SK-N-SH (cell line): ENCODE measurements around the gene CCDC178. TPM values are rescaled to one million over a fixed set of nuclear protein-coding genes. Genes with fewer than 3 reads are reported as not detected.

Source experiments
- CTCF ChIA-PET: fragments of 300-600, 350-600 bp; formaldehyde crosslinking; extraction: SDS; loops from one replicate; lab custom pipeline; 2021; lab: Yijun Ruan, JAX
- POLR2A ChIA-PET: fragments of 350-600 bp; sonication (Branson Sonifier 250); formaldehyde crosslinking; extraction: SDS; loops from one replicate; lab custom pipeline; 2020; ENCODE audit warnings: antibody characterized with exemption, inconsistent platforms; lab: Yijun Ruan, JAX
- DNase-seq: peaks from one replicate; pipeline ENCODE4 v3.0.0; 2012
- H2AFZ ChIP-seq: fragments of 200-600 bp; sonication (generic); 2 replicates; pipeline ENCODE4 v1.8.1; 2016; ENCODE audit warnings: antibody characterized with exemption, mild to moderate bottlenecking, low read depth
- H3F3A ChIP-seq: fragments of 200-600 bp; sonication (generic); replicated peaks from 2 replicates; pipeline ENCODE3; 2016; ENCODE audit warnings: antibody characterized with exemption, mild to moderate bottlenecking; ENCODE audit not compliant: insufficient read depth
- H3K27ac ChIP-seq, 2 experiments: fragments of 200-500 bp in 1 of 2; fragments of 200-600 bp in 1 of 2; sonication (Bioruptor generic) in 1 of 2; sonication (generic), shearing (Covaris generic) in 1 of 2; 2 replicates each; pipeline versions ENCODE4 v1.5.1 to v1.6.1; 2014 to 2016; ENCODE audit warnings: low read depth in 2 of 2, inconsistent platforms in 1 of 2, low read length in 1 of 2, mild to moderate bottlenecking in 1 of 2, mixed read lengths in 1 of 2
- H3K27me3 ChIP-seq: fragments of 200-600 bp; sonication (generic), shearing (Covaris generic); 2 replicates; pipeline ENCODE4 v1.6.1; 2016; ENCODE audit warnings: mixed run types; ENCODE audit not compliant: insufficient read depth
- H3K36me3 ChIP-seq, 2 experiments: fragments of 200-500 bp in 1 of 2; fragments of 200-600 bp in 1 of 2; sonication (Bioruptor generic) in 1 of 2; sonication (generic) in 1 of 2; replicated peaks in 1 of 2; 2 replicates each; pipeline versions ENCODE3 to v1.5.1; 2014 to 2016; ENCODE audit warnings: low read length in 1 of 2, mild to moderate bottlenecking in 1 of 2; ENCODE audit not compliant: insufficient read depth in 2 of 2, control insufficient read depth in 1 of 2
- H3K4me1 ChIP-seq, 2 experiments: fragments of 200-500 bp in 1 of 2; fragments of 200-600 bp in 1 of 2; sonication (Bioruptor generic) in 1 of 2; sonication (generic), shearing (Covaris generic) in 1 of 2; 2 replicates each; pipeline versions ENCODE4 v1.5.1 to v1.6.1; 2014 to 2016; ENCODE audit warnings: low read depth in 1 of 2, low read length in 1 of 2, mixed run types in 1 of 2; ENCODE audit not compliant: insufficient read depth in 2 of 2, control insufficient read depth in 1 of 2
- H3K4me2 ChIP-seq: fragments of 200-600 bp; sonication (generic), shearing (Covaris generic); 2 replicates; pipeline ENCODE4 v1.6.1; 2017; ENCODE audit warnings: mixed run types
- H3K4me3 ChIP-seq, 2 experiments: fragments of 200-500 bp in 1 of 2; fragments of 200-600 bp in 1 of 2; sonication (Bioruptor generic) in 1 of 2; sonication (generic), shearing (Covaris generic) in 1 of 2; 2 replicates each; pipeline versions ENCODE4 v1.5.1 to v1.8.1; 2014 to 2016; ENCODE audit warnings: low read depth in 2 of 2, inconsistent platforms in 1 of 2, low read length in 1 of 2, mild to moderate bottlenecking in 1 of 2, mixed read lengths in 1 of 2, moderate library complexity in 1 of 2
- H3K79me2 ChIP-seq: fragments of 200-600 bp; sonication (generic); 2 replicates; pipeline ENCODE4 v1.8.1; 2017; ENCODE audit warnings: mild to moderate bottlenecking; ENCODE audit not compliant: insufficient read depth
- H3K9ac ChIP-seq: fragments of 200-600 bp; sonication (generic); 2 replicates; pipeline ENCODE4 v1.6.1; 2017; ENCODE audit warnings: mixed run types
- H3K9me2 ChIP-seq: fragments of 200-600 bp; sonication (generic); 2 replicates; pipeline ENCODE4 v1.6.1; 2017; ENCODE audit warnings: mixed run types
- H3K9me3 ChIP-seq: fragments of 200-600 bp; sonication (generic); 2 replicates; pipeline ENCODE4 v1.6.1; 2017; ENCODE audit warnings: mixed run types, mild to moderate bottlenecking, moderate library complexity
- H4K20me1 ChIP-seq: fragments of 200-600 bp; sonication (generic); 2 replicates; pipeline ENCODE4 v1.6.1; 2017; ENCODE audit warnings: mild to moderate bottlenecking, mixed run types; ENCODE audit not compliant: insufficient read depth
- CHD2 ChIP-seq: fragments of 150-350 bp; IDR thresholded peaks from 2 replicates; pipeline ENCODE4 v1.6.1; 2018; ENCODE audit warnings: low read length; ENCODE audit not compliant: partially characterized antibody
- CTCF ChIP-seq: fragments of 200-600 bp; sonication (generic); IDR thresholded peaks from 2 replicates; pipeline ENCODE4 v1.6.1; 2017; ENCODE audit warnings: antibody characterized with exemption, mild to moderate bottlenecking, moderate library complexity
- ELF1 ChIP-seq: IDR thresholded peaks from 2 replicates; pipeline ENCODE4 v1.4.0; 2012
- EP300 ChIP-seq, 2 experiments: IDR thresholded peaks; 2 replicates each; pipeline versions ENCODE4 v1.4.0 to v1.6.1; 2012; ENCODE audit warnings: borderline replicate concordance in 1 of 2, low read depth in 1 of 2, low read length in 1 of 2
- FOXJ3 ChIP-seq: sonication (generic); formaldehyde crosslinking; IDR thresholded peaks from 2 replicates; pipeline ENCODE4 v1.5.1; 2020; ENCODE audit warnings: mild to moderate bottlenecking, missing genetic modification reagents
- FOXM1 ChIP-seq: IDR thresholded peaks from 2 replicates; pipeline ENCODE4 v1.4.0; 2012; ENCODE audit warnings: low read depth, mild to moderate bottlenecking
- IRF3 ChIP-seq: fragments of 150-350 bp; IDR thresholded peaks from 2 replicates; pipeline ENCODE4 v1.6.1; 2016; ENCODE audit warnings: mild to moderate bottlenecking, low read depth, low read length
- JUND ChIP-seq: IDR thresholded peaks from 2 replicates; pipeline ENCODE4 v1.4.0; 2012
- MAX ChIP-seq: IDR thresholded peaks from 2 replicates; pipeline ENCODE4 v1.4.0; 2012; ENCODE audit warnings: low read depth
- NFIC ChIP-seq: IDR thresholded peaks from 2 replicates; pipeline ENCODE4 v1.4.0; 2012; ENCODE audit warnings: borderline replicate concordance
- REST ChIP-seq: IDR thresholded peaks from 2 replicates; pipeline ENCODE4 v1.6.1; 2012; ENCODE audit warnings: mild to moderate bottlenecking, low read depth, low read length, moderate library complexity
- RFX5 ChIP-seq: IDR thresholded peaks from 2 replicates; pipeline ENCODE4 v1.6.1; 2012; ENCODE audit warnings: mild to moderate bottlenecking, improper control_type of control experiment, low read length
- RXRA ChIP-seq: IDR thresholded peaks from 2 replicates; pipeline ENCODE4 v1.4.0; 2012; ENCODE audit warnings: low read depth, mild to moderate bottlenecking, borderline replicate concordance
- SMC3 ChIP-seq: IDR thresholded peaks from 2 replicates; pipeline ENCODE4 v1.6.1; 2012; ENCODE audit warnings: low read depth, low read length, improper control_type of control experiment
- TAF1 ChIP-seq: IDR thresholded peaks from 2 replicates; pipeline ENCODE4 v1.6.1; 2012; ENCODE audit warnings: low read depth, mild to moderate bottlenecking, low read length, moderate library complexity, borderline replicate concordance
- USF1 ChIP-seq: IDR thresholded peaks from 2 replicates; pipeline ENCODE4 v1.4.0; 2012; ENCODE audit warnings: low read depth, borderline replicate concordance
- YY1 ChIP-seq: IDR thresholded peaks from 2 replicates; pipeline ENCODE4 v1.4.0; 2012; ENCODE audit warnings: low read depth, mild to moderate bottlenecking
- WGBS: methylation state at CpG from one replicate; pipeline ENCODE4 v1.1.6; 2017; ENCODE audit warnings: low lambda C conversion rate; 5-methylcytosine and 5-hydroxymethylcytosine counted together
- polyA plus RNA-seq, 3 experiments: library from polyadenylated mRNA; depleted of rRNA; stranded (reverse); fragments of >200 nt; gene quantifications; 2 replicates each; pipeline ENCODE4 v1.2.3, GENCODE V29; 2012

CCDC178 gene
- polyA plus RNA-seq, 1 of the 3 experiments (the other 2 are of a cell fraction) = not detected

- no peak overlapping the region for H3K4me2 ChIP-seq
- CTCF ChIA-PET = no interaction called here
These were observed 43.4 kb upstream of the CCDC178 start for GRCh38 chr18:33483908-33484307.

More at GRCh38 chr18:33483908-33484307, 43.4 kb upstream of the CCDC178 start:
- Histone ChIP-seq H3K9ac (no peak overlapping the region), H3K27ac (no peak overlapping the region), H3K4me3 (no peak overlapping the region), H3K9me3 (no peaks in the 10 kb centered on the region), H3K79me2 (no peaks in the 10 kb centered on the region), H3K27me3 (no peaks in the 10 kb centered on the region), H3K9me2 (no peaks in the 10 kb centered on the region), H3K4me1 (no peaks in the 10 kb centered on the region), H3F3A (no peaks in the 10 kb centered on the region), H4K20me1 (no peaks in the 10 kb centered on the region), H3K36me3 (no peaks in the 10 kb centered on the region), H2AFZ (no peak overlapping the region)
- TF ChIP-seq MAX (no peak), RFX5 (no peak), YY1 (no peak), RXRA (no peak), USF1 (no peak), REST (no peak), JUND (no peak), NFIC (no peak), EP300 (IDR thresholded peaks at IDR 0.05; ENCODE audit: borderline replicate concordance in 1 of 2, low read depth in 1 of 2, low read length in 1 of 2) (no peak), CTCF (no peak), FOXM1 (no peak), IRF3 (no peak), TAF1 (no peak), ELF1 (no peak), SMC3 (no peak), CHD2 (no peak), FOXJ3 (no peak)
- POLR2A ChIA-PET = no interaction called here
- WGBS = 21% methylated on average over 1 of the region's 1 CpG
- DNase-seq = no peak
